Neural cell (in vitro differentiated cells): ENCODE measurements around the gene ST3GAL5.

ENCODE experiments used
- CTCF ChIP-seq: fragments of 450-650 bp; IDR thresholded peaks from 2 replicates; pipeline ENCODE4 v1.5.1; 2014; ENCODE audit warnings: antibody characterized with exemption, mild to moderate bottlenecking, moderate library complexity; ENCODE audit not compliant: poor library complexity, severe bottlenecking
- EP300 ChIP-seq: fragments of 450-650 bp; conservative IDR thresholded peaks from 2 replicates; pipeline ENCODE4 v1.6.1; 2014; ENCODE audit warnings: antibody characterized with exemption, mild to moderate bottlenecking, moderate library complexity; ENCODE audit not compliant: poor library complexity, severe bottlenecking
- EZH2 ChIP-seq: fragments of 200-600, 300-800 bp; shearing (Covaris generic), sonication (generic); IDR thresholded peaks from 2 replicates; pipeline ENCODE4 v1.6.1; 2014; ENCODE audit warnings: antibody characterized with exemption, low read length, borderline replicate concordance, mild to moderate bottlenecking; ENCODE audit not compliant: insufficient read depth, poor library complexity, severe bottlenecking
- MXI1 ChIP-seq: fragments of 450-650 bp; conservative IDR thresholded peaks from 2 replicates; pipeline ENCODE4 v1.6.1; 2014; ENCODE audit warnings: antibody characterized with exemption, mild to moderate bottlenecking; ENCODE audit not compliant: poor library complexity, severe bottlenecking
- POLR2AphosphoS5 ChIP-seq: IDR thresholded peaks from 2 replicates; pipeline ENCODE4 v1.6.1; 2012
- RAD21 ChIP-seq: fragments of 450-650 bp; conservative IDR thresholded peaks from 2 replicates; pipeline ENCODE4 v1.6.1; 2014; ENCODE audit warnings: antibody characterized with exemption, mild to moderate bottlenecking, moderate library complexity

GRCh38 chr2:85843543-85843942 is 45.2 kb downstream of the ST3GAL5 start:
- TF ChIP-seq POLR2AphosphoS5 (no peak), RAD21 (no peak), CTCF (peak; percentile 33), MXI1 (no peak), EZH2 (no peak), EP300 (no peak)
